Forelimb muscle (tissue), 1 donor: ENCODE results near the gene PHLDB1. TPM values are rescaled to one million over a fixed set of nuclear protein-coding genes. Genes with fewer than 3 reads are reported as not detected.
"Not testable (repeated sequence)": the region's sequence is repeated elsewhere in the genome, so short reads cannot be mapped to it uniquely, and the experiment has no call there.

Source experiments
- DNase-seq: peaks from one replicate; pipeline ENCODE4 v3.0.0-alpha.2; 2013; ENCODE audit warnings: low read depth
- polyA plus RNA-seq: library from polyadenylated mRNA; unstranded; fragments of 120-200 nt; gene quantifications from one replicate; pipeline ENCODE4 v1.2.1, GENCODE V29; 2013; ENCODE audit not compliant: insufficient read length

Gene PHLDB1
- polyA plus RNA-seq, 1 donor, result 90.6 TPM

GRCh38 chr11:118605116-118605867 lies 2.1 kb upstream of the PHLDB1 start:
- peak; percentile 95 for DNase-seq

- DNase-seq, result no peak
Measured at GRCh38 chr11:118606157-118606843, 1.1 kb upstream of the PHLDB1 start.

GRCh38 chr11:118606844-118607228 lies 579 bp upstream of the PHLDB1 start:
- no peak for DNase-seq

- DNase-seq, result no peak
Measured at GRCh38 chr11:118608360-118609227, 1.2 kb downstream of the PHLDB1 start.

GRCh38 chr11:118609380-118610224 lies 2.2 kb downstream of the PHLDB1 start:
- DNase-seq, result no peak

GRCh38 chr11:118610225-118610772 lies 2.9 kb downstream of the PHLDB1 start:
- DNase-seq, result no peak

- DNase-seq, result no peak
Measured at GRCh38 chr11:118610773-118611432, 3.5 kb downstream of the PHLDB1 start.

- not testable (repeated sequence) for DNase-seq
Measured at GRCh38 chr11:118611433-118611795, 4.0 kb downstream of the PHLDB1 start.

- DNase-seq, result no peak
Measured at GRCh38 chr11:118612378-118612777, 5.0 kb downstream of the PHLDB1 start.

- DNase-seq, result no peak
Measured at GRCh38 chr11:118614511-118614910, 7.1 kb downstream of the PHLDB1 start.

- DNase-seq, result no peak
Measured at GRCh38 chr11:118615282-118615975, 8.0 kb downstream of the PHLDB1 start.

- no peak for DNase-seq
Measured at GRCh38 chr11:118615976-118616371, 8.6 kb downstream of the PHLDB1 start.

GRCh38 chr11:118618115-118618990 lies 10.9 kb downstream of the PHLDB1 start:
- no peak for DNase-seq

GRCh38 chr11:118618991-118619375 lies 11.6 kb downstream of the PHLDB1 start:
- no peak for DNase-seq

GRCh38 chr11:118619444-118620197 lies 12.2 kb downstream of the PHLDB1 start:
- DNase-seq, result no peak

GRCh38 chr11:118620529-118621070 lies 13.2 kb downstream of the PHLDB1 start:
- DNase-seq, result no peak

GRCh38 chr11:118621071-118621783 lies 13.8 kb downstream of the PHLDB1 start:
- DNase-seq, result no peak
